Upper lobe of left lung (tissue), 4 donors: ENCODE data around the gene TMTC1.

Experiments
- CTCF ChIP-seq, 6 experiments: fragments of 450-650 bp in 4 of 6; fragments of 200-600 bp in 2 of 6; sonication (generic) in 2 of 6; IDR thresholded peaks; one replicate each; pipeline ENCODE4 v1.5.1; 2016 to 2019; ENCODE audit warnings: antibody characterized with exemption in 6 of 6
- EP300 ChIP-seq, 4 donors: sonication (generic); formaldehyde crosslinking; IDR thresholded peaks; one replicate each; pipeline ENCODE4 v1.5.1; 2017; ENCODE audit warnings: antibody characterized with exemption in 4 of 4, control low read depth in 2 of 4
- POLR2A ChIP-seq, 4 donors: fragments of 450-650 bp; IDR thresholded peaks; one replicate each; pipeline ENCODE4 v1.5.1; 2016 to 2017; ENCODE audit warnings: antibody characterized with exemption in 4 of 4, mild to moderate bottlenecking in 2 of 4
- POLR2AphosphoS5 ChIP-seq, 2 donors: sonication (generic); formaldehyde crosslinking; IDR thresholded peaks; one replicate each; pipeline ENCODE4 v1.5.1; 2017; ENCODE audit warnings: antibody characterized with exemption in 2 of 2

- TF ChIP-seq CTCF (IDR thresholded peaks at IDR 0.05) = no peak
- TF ChIP-seq EP300 (IDR thresholded peaks at IDR 0.05) = no peak
- TF ChIP-seq POLR2A (IDR thresholded peaks at IDR 0.05) = no peak
- TF ChIP-seq POLR2AphosphoS5 (IDR thresholded peaks at IDR 0.05) = no peak
Observed at GRCh38 chr12:29735604-29736003, 48.1 kb downstream of the TMTC1 start.
